ENCODE results near the gene NLRP5. TPM values are rescaled to one million over a fixed set of nuclear protein-coding genes. Genes with fewer than 3 reads are reported as not detected.
A peak's percentile ranks its signal among the peaks of the same experiment; 100 is the strongest.
"Not testable (repeated sequence)": the region's sequence is repeated elsewhere in the genome, so short reads cannot be mapped to it uniquely, and the experiment has no call there.

Gene NLRP5
- not detected in 2 replicates for total RNA-seq

DNA sequence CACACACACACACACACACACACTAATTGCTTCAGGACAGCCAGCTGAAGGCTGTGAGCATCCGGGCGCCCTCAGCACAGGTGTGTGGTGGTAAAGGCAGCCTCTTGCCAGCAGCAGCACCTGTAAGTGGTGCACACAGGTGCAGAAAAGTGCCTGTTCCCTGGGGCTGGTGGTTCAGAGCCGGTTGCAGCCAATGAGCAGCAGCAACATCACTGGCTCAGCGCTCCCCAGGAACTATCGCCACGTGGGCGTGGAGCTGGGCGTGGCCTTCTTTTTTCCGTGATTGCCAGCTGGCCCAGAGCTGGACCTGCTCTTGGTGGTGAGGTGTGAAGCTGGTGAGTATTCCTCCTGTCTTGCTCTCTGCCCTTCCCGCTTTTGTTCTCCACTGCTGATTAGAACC, at the start of gene NLRP5:
TSS of gene NLRP5 (plus strand) at position 289 of the 400 bp plus-strand sequence.
- DNase-seq (ENCODE audit: low read depth in 2 of 2), result no peak

DNA sequence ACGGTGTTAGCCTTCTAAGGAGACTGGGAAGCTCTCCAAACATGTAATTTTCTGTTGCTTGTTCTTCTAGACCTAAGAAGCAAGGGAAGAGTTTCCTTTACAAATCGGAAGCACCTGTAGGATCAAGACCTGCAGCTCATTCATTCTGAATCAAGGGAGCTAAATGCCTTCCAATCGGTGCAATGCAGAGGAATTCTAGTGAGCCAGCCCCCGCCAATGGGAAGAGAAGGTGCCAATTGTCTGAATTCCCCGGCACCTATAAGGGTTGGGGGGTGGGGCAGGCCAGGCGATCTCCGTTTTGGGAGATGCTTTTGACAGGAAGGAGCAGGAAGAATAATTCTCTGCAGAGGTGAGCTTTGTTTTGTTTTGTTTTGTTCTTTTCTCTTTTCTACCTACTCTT, 47.4 kb upstream of the NLRP5 start:
- DNase-seq (ENCODE audit: low read depth in 2 of 2), result no peak

DNA sequence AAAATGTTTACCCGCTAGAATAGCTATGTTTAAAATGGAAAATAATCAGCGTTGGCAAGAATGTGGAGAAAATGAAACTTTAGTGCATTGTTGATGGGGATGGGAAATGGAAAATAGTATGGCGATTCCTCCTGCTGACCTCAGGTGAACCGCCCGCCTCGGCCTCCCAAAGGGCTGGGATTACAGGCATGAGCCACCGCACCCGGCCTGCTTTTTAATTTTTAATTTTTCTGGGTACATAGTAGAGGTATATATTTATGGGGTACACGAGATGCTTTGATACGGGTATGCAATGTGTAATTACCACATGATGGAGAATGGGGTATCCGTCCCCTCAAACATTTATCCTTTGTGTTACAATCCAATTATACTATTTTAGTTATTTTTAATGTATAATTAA, 46.3 kb upstream of the NLRP5 start:
- no peak for DNase-seq (ENCODE audit: low read depth in 2 of 2)

DNA sequence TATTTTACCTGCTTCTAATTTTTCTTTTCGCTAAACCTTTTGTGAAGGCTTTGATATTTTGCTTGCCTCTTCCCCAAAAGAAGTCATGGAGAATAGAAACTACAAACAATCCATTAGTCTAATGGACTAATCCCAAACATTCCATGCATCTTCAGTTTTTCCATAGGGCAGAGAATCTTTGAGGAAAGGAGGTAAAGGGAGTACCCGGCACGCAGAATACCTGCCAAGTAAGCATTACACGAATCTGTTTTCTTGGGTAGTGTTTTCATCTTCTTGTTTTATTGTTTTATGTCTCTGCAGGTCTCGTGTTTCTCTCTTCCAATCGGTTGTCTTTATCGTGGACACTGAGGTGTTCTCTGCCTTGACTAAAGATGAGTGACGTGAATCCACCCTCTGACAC, 39.0 kb upstream of the NLRP5 start, which contains the start of gene NLRP8:
TSS of gene NLRP8 (plus strand) at position 301 of the 400 bp plus-strand sequence.
- no peak for DNase-seq (ENCODE audit: low read depth in 2 of 2)

DNA sequence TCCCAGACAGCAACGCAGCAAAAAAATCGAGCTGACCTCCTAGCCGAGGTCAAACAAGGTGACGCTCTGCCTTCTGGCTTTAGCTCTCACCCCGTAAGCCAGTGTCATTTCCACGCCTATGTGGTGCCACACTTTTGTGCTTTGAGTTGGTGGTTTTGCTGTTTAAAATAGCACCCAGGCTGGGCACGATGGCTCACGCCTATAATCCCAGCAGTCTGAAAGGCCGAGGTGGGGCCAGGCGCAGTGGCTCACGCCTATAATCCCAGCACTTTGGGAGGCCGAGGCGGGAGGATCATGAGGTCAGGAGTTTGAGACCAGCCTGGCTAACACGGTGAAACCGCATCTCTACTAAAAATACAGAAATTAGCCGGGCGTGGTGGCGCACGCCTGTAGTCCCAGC, 36.0 kb upstream of the NLRP5 start:
- DNase-seq (ENCODE audit: low read depth in 2 of 2), result not testable (repeated sequence)

DNA sequence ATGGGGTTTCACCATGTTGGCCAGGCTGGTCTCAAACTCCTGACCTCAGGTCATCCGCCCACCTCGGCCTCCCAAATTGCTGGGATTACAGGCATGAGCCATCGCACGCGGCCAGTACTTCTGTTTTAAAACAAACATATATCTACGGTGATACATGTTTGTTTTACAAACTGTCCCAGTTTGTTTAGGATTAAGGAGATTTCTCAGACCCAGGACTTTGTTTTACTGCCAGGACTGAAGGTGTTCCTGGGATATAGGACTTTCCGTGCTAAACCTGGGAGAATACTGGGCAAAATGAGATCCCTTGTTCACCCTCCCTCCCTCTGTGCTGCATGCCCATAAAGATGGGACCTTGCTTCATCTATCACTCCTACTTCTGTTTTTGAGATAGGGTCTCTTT, 30.1 kb upstream of the NLRP5 start:
- DNase-seq (ENCODE audit: low read depth in 2 of 2), result no peak

DNA sequence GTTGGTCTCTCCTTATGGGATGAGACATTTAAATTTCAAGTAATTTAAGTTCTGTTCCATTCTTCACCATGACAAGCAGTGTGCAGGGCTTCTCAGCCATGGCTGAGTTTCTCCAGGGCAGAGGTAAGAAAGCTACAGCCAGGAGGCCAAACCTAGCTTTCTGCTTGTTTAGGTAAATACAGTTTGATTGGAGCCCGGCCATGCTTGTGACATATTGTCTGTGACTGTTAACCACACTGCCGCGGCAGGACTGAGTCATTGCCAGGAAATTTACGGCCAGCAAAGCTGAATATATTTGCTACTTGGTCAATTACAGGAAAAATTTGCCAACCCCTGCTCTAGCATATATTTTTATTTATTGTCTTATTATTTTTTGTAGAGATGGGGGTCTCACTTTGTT, 28.2 kb upstream of the NLRP5 start:
- DNase-seq (ENCODE audit: low read depth in 2 of 2), result no peak

DNA sequence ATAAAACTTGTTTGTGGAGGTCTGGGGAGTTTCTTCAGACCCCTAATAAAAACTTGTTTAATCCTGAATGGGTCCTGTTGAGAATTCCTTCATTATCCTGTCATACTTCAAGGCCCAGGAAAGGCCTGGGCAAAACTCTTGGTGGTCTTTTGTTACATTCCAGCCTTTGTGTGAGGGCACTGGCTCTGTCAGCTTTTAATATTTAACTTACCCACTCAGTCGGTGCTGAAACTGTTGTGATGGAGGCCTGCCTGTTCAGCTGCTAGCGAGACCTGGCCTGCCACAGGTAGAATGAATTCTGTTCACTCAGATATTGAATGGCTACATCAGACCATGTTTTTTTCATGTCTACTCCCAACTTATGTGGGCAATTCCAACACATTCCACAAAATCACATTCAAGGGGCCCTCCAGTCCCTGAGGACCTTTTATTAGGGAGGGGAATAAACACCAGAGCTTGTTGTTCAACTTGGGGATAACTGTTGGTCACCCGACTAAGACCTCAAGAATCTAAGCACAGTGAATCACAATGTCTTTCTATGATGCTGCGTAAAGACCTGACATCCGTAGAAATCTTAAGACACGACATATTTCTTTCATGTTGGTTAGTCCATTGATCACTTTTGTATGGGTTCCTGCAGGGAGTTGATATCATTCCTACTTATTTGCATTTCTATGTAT, 26.4 kb upstream of the NLRP5 start:
- no peak for DNase-seq (ENCODE audit: low read depth in 2 of 2)

DNA sequence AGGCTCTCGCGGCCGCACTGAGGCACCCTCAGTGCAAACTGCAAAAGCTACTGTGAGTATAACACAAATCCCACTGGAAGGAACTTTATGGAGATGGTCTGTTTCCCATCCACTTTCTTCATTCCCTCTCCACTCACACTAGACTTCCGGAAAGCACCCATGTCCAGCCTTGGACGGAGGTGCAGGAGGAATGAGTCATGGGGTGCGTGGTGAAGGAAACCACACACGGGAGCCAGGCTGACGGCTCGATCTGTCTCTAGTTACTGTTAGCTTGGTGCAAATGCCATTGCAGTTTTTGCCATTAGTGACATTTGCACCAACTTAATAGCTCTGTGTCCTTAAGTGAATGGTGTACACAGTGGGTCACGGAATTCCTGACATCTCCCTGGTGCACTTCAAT, 24.4 kb upstream of the NLRP5 start:
- DNase-seq (ENCODE audit: low read depth in 2 of 2), result no peak

DNA sequence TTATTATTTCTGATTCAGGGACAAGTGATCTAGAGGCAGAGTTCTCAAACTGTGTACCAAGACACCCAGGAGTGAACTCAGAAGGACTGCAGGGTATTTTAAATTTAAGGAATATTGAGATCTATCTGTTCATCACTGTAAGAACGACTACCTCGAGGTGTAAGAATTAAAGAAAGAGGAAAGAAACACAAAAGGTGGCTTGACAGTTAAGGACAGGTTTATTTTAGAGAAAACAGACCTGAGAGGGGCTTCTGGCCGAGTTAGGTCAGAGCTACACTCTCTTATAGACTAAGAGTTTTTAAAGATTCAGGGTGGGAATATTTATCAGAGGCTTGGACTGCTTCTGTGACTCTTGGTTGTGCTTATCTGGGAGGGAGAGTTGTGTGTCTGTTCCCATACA, 12.6 kb upstream of the NLRP5 start:
- no peak for DNase-seq (ENCODE audit: low read depth in 2 of 2)

DNA sequence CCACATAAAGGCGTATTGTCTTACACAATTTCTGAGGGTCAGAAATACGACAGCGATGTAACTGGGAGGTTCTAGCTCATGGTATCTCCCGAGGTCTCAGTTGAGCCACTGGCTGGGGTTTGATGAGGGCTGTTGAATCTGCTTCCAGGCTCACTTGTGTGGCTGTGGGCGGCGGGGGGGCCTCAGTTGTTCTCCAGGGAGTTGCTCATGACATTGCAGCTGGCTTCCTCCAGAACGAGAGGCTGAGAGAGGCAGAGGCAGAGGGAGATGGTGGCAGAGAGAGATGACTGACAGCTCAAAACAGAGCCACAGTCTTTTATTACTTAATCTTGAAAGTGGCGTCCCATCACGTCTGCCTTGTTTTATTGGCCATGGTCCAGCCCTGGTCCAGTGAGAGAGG, 6.2 kb upstream of the NLRP5 start:
- DNase-seq (ENCODE audit: low read depth in 2 of 2), result no peak

DNA sequence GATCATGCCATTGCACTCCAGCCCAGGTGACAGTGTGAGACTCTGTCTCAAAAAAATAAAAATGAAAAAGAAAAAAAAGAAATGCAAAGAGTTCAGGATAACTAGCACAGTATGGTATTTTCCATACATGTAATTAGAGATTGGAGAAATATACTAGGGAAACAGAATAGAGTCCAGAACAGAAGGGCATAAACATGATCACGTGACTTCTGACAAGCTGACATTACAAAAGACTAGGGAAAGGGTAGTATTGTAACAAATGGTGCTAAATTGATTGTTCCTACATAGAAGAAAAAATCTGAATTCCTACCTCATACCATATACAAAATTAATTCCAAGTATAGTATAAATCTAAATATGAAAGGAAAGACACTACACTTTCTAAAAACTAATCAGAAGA, 1.3 kb upstream of the NLRP5 start:
- no peak for DNase-seq (ENCODE audit: low read depth in 2 of 2)

DNA sequence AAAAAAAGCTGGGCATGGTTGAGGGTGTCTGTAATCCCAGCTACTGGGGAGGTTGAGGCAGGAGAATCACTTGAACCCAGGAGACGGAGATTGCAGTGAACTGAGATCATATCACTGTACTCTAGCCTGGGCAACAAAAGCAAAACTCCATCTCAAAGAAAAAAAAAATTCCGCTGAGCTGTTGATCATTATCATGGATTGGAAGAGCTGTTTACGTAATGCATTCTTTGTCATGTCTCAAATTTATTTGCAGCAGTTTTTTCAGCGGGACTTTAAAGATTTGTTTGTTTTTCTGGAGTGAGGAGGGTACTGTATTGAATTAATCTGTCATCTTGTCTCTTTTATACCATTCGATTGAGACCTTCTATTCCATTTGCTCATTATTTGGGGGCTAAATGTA, 4.3 kb downstream of the NLRP5 start:
- no peak for DNase-seq (ENCODE audit: low read depth in 2 of 2)

DNA sequence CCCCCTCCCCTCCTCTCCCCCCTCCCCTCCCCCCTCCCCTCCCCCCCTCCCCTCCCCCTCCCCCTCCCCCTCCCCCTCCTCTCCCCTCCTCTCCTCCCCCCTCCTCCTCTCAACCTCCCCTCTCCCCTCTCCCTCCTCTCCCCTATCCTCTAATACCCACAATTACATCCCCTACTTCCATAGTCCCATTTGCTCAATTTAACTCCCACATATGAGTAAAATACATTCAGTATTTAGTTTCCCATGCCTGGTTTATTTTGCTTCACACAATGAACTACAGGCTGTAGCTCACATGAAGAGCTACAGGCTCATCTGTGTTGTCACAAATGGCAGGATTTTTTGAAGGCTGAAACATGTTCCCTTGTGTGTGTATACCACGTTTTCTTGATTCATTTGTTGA, 6.9 kb downstream of the NLRP5 start:
- no peak for DNase-seq (ENCODE audit: low read depth in 2 of 2)

DNA sequence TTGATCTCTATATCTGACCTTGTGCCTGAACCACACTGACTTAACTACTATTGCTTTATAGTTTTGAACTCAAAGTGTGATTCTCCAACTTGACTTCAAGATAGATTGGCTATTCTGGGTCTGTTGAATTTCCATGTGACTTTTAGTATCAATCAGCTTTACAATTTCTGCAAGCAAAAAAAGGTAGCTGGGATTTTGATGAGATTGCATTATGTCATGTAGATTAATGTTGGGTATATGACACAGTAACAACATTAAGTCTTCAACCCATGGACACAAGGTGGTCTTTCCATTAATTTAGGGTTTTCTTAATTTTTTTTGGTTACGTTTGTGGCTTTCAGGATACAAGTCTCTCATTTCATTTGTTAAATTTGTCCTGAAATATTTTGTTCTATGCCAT, 28.2 kb downstream of the NLRP5 start:
- DNase-seq (ENCODE audit: low read depth in 2 of 2), result no peak

DNA sequence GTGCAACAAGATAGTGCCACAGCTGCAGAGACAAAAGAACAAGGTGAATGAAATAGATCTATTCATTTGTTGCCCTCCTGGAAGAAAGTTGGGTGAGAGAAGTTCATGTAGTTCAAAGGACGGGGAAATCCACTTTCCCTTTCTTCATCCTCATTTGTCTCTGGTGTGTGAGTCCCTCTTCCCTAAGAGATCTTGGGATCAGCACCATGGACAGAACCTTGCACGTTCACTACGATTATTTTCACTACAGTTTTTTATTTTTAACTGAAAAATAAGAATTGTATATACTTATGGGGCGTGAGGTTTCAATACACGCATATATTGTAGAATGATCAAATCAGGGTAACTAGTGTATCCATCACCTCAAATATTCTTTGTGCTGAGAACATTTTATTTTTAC, 29.2 kb downstream of the NLRP5 start:
- peak in 1 of 2 donors; percentile 15 for DNase-seq (ENCODE audit: low read depth in 2 of 2)

DNA sequence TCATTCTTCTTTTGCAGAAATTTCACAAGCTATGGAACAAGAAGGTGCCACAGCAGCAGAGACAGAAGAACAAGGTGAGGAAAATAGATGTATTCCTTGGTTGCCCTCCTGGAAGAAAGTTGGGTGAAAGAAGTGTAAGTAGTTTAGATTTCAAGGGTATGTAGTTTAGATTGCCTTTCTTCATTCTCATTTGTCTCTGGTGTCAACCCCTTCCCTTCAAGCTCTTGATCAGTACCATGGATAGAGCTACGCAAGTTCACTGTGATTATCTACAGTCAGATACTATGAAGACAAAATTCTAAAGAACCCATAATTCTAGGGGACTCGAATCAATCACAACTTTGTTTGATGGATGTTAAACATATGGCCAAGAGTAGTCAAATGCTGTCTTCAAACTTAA, 32.8 kb downstream of the NLRP5 start:
- not testable (repeated sequence) for DNase-seq (ENCODE audit: low read depth in 2 of 2)

DNA sequence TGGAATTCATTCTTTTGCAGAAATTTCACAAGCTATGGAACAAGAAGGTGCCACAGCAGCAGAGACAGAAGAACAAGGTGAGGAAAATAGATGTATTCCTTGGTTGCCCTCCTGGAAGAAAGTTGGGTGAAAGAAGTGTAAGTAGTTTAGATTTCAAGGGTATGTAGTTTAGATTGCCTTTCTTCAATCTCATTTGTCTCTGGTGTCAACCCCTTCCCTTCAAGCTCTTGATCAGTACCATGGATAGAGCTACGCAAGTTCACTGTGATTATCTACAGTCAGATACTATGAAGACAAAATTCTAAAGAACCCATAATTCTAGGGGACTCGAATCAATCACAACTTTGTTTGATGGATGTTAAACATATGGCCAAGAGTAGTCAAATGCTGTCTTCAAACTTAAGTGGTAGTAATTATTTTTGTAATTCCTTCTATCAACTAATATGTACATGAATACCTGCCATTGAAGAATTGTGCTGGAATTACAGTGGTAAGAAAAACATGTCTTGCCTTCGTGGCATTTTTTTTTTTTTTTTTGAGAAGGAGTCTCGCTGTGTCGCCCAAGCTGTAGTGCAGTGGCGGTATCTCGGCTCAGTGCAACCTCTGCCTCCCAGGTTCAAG, 33.9 kb downstream of the NLRP5 start:
- DNase-seq (ENCODE audit: low read depth in 2 of 2), result not testable (repeated sequence)

DNA sequence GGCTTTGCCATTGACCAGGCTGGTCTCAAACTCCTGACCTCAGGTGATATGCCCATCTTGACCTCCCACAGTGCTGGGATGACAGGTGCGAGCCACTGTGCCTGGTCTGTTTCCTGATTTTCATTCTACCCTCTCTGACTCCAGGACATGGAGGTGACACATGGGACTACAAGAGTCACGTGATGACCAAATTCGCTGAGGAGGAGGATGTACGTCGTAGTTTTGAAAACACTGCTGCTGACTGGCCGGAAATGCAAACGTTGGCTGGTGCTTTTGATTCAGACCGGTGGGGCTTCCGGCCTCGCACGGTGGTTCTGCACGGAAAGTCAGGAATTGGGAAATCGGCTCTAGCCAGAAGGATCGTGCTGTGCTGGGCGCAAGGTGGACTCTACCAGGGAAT, 40.2 kb downstream of the NLRP5 start:
- DNase-seq (ENCODE audit: low read depth in 2 of 2), result no peak

DNA sequence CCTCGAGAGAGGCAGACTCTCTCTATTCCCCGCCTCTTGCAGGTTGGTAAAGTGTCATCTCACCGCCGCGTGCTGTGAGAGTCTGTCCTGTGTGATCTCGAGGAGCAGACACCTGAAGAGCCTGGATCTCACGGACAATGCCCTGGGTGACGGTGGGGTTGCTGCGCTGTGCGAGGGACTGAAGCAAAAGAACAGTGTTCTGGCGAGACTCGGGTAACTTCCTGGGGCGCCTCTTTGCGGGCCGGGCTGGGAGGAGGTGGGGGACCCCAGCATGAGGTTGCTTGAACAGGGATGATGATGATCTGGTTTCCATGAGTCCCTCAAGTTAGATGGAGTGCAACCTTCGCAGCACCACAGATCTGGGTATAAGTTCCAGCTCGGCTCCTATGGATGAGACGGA, 67.0 kb downstream of the NLRP5 start:
- no peak for DNase-seq (ENCODE audit: low read depth in 2 of 2)

DNA sequence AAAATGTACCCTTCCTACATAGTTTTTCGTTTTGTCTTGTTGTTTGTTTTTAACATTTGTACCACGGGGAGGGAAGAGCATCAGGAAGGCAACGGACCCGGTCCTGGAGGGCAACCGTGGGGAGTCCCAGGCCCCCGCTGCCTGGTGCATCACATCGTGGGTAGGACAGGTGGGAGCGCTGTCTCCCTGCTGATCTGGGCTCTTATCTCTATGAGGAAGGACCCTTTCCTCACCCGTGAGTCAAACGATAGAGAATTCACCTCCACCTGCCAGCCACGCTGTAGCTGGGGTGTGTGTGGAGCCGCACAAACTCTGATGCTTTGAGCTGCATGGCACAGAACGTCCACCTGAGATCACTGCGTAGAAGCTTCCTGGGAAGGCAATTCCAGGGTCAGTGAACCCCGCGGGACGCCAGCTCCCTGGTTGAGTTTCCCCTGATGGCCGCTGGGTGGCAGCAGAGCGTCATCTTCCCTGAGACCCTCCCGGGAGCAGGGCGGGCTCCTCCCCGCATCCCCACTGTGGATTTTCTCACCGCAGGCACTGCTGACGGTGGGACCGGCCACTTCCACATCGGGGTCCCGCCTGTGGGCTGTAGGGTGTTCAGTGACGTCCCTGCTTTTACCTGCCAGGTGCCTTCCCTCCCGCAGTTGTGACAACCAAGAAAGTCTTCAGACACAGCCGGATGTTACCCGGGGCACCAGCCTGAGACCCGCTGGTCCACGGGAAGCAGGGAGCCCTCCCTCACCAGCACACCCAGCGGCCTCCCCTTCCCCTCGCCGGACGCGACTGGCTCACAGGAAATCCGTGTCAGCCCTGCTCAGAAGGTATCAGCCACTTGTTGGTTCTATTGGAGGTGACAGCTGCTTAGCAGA, 79.8 kb downstream of the NLRP5 start:
- peak; percentile 12 to 53 for DNase-seq (ENCODE audit: low read depth in 2 of 2)

DNA sequence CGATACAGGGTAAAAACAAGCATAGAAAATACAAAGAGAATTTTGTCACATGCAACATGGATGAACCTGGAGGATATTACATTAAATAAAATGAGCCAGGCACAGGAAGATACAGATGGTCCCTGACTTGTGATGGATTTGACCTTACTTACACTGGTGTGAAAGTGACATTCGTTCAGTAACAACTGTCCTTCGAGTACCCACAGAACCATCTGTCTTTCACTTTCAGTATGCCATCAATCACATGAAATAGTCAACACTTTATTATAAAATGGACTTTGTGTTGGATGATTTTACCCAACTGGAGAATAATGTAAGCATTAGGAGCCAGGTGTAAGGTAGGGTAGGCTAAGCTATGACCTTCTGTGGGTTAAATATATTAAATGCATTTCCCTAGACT, 83.1 kb downstream of the NLRP5 start:
- DNase-seq (ENCODE audit: low read depth in 2 of 2), result no peak

DNA sequence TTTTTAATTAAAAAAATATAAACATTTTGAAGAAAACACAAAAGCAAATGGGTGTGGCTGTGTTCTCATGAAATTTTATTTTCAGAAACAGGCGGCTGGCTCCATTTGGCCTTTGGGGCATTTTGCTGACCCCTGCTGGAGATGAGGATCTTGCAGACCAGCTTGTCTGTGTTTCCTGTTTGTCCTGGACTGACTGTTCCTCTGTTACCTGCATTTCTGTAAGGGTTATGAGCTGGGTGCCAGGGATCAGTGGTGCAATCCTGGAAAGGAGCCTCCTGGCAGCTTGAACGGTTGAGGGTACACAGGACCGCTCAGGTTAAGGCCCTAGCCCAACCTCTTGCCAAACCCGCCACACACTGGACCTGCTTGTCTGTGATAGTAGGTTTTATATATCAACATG, 84.6 kb downstream of the NLRP5 start:
- no peak for DNase-seq (ENCODE audit: low read depth in 2 of 2)

All from dermis microvascular lymphatic vessel endothelial cell (primary cell).